ENCODE results near the gene PPP6R3. TPM values are rescaled to one million over a fixed set of nuclear protein-coding genes. Genes with fewer than 3 reads are reported as not detected.

PPP6R3 gene
- total RNA-seq, 1 experiment from 2014 or later = 138 TPM

DNA sequence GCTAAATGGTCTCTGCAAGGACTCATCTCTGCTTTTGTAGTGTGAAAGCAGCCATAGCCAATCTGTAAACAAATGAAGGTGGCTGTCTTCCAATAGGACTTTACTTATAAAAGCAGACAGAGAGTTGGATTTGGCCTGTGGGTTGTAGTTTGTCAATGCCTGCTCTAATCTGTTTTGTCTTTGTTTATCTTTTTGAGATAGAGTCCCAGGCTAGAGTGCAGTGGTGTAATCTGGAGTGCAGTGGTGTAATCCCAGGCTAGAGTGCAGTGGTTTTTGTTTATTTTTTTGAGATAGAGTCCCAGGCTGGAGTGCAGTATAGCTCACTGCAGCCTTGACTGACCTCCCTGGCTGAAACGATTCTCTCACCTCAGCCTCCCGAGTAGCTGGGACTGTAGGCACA lies 8.6 kb downstream of the PPP6R3 start:
- H3K27ac Mint-ChIP-seq = peak overlapping the region in 1 of 3 experiments; percentile 37; a peak in 2 of 7 replicates
- Histone ChIP-seq H3K4me1 (ENCODE audit: insufficient read depth, low read length) (peaks cover 4% of the 10 kb centered on the region), H3K4me2 (ENCODE audit: insufficient read depth, insufficient read length, low read length) (no peak overlapping the region), H3K79me2 (ENCODE audit: insufficient read depth, low read length) (peaks cover 85% of the 10 kb centered on the region), H2BK20ac (ENCODE audit: low read depth, low read length, poor library complexity, severe bottlenecking) (no peak overlapping the region), H4K20me1 (ENCODE audit: control insufficient read depth, insufficient read depth, insufficient read length) (no peaks in the 10 kb centered on the region), H4K5ac (ENCODE audit: insufficient read length, low read depth, low read length) (no peak overlapping the region), H3K23me2 (ENCODE audit: insufficient read length, low read depth, low read length, poor library complexity, severe bottlenecking) (no peaks in the 10 kb centered on the region), H3T11ph (ENCODE audit: low read length) (no peak overlapping the region), H2AFZ (ENCODE audit: low read length) (no peak overlapping the region), H3K27me3 (ENCODE audit: insufficient read depth, low read length) (no peaks in the 10 kb centered on the region), H2BK15ac (ENCODE audit: low read depth, low read length) (no peak overlapping the region), H3K9ac (ENCODE audit: extremely low read depth, insufficient read length, low read length) (no peak overlapping the region), H2BK5ac (ENCODE audit: insufficient read length, low read length) (no peak overlapping the region), H2BK12ac (ENCODE audit: insufficient read length, low read depth, low read length) (no peak overlapping the region), H3K18ac (ENCODE audit: insufficient read length, low read depth, low read length) (no peak overlapping the region), H3K23ac (ENCODE audit: insufficient read length, low read depth, low read length) (no peak overlapping the region), H4K8ac (replicated peaks; ENCODE audit: insufficient read length, low read depth, low read length) (no peak overlapping the region), H3K56ac (ENCODE audit: insufficient read length, low read depth, low read length) (no peak overlapping the region), H4K91ac (ENCODE audit: insufficient read length, low read depth, low read length) (no peak overlapping the region), H3K14ac (ENCODE audit: insufficient read depth, low read length) (no peak overlapping the region), H3K4ac (ENCODE audit: low read depth, low read length) (no peak overlapping the region), H3K27ac (ENCODE audit: insufficient read length, low read depth, low read length) (no peak overlapping the region), H2BK120ac (ENCODE audit: low read depth, low read length, poor library complexity, severe bottlenecking) (no peak overlapping the region), H2AK5ac (ENCODE audit: insufficient read length, low read length) (no peak overlapping the region), H3K9me3 (ENCODE audit: control insufficient read depth, low read depth, low read length) (no peaks in the 10 kb centered on the region), H3K79me1 (ENCODE audit: insufficient read depth, low read depth, low read length, poor library complexity, severe bottlenecking) (peaks cover 10% of the 10 kb centered on the region)
- TF ChIP-seq, protein P1, sequence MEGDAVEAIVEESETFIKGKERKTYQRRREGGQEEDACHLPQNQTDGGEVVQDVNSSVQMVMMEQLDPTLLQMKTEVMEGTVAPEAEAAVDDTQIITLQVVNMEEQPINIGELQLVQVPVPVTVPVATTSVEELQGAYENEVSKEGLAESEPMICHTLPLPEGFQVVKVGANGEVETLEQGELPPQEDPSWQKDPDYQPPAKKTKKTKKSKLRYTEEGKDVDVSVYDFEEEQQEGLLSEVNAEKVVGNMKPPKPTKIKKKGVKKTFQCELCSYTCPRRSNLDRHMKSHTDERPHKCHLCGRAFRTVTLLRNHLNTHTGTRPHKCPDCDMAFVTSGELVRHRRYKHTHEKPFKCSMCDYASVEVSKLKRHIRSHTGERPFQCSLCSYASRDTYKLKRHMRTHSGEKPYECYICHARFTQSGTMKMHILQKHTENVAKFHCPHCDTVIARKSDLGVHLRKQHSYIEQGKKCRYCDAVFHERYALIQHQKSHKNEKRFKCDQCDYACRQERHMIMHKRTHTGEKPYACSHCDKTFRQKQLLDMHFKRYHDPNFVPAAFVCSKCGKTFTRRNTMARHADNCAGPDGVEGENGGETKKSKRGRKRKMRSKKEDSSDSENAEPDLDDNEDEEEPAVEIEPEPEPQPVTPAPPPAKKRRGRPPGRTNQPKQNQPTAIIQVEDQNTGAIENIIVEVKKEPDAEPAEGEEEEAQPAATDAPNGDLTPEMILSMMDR (conservative IDR thresholded peaks at IDR 0.05) = no peak
- WGBS (ENCODE audit: extremely low coverage, insufficient read length, low lambda C conversion rate) = no CpG with 5 or more reads among the region's 2 CpGs
- H3K36me3 Mint-ChIP-seq (ENCODE audit: insufficient read depth in 1 of 3, low read depth in 3 of 3) = peaks cover 29 to 37% (median 32%) of the 10 kb centered on the region in 3 experiments
- no peaks in the 10 kb centered on the region for H3K27me3 Mint-ChIP-seq (ENCODE audit: low read depth)
- no peak for DNase-seq
- H3K4me3 Mint-ChIP-seq = no peak overlapping the region
- H3K4me1 Mint-ChIP-seq = peaks cover 51 to 70% of the 10 kb centered on the region in 2 experiments
- H3K9me3 Mint-ChIP-seq = peaks cover 0 to 20% of the 10 kb centered on the region in 2 experiments; a peak in 3 of 5 replicates

Data from H9 (cell line).